Stimulated activated CD4-positive, alpha-beta T cell treated with anti-CD3 and anti-CD28 coated beads, Interleukin-12 subunit alpha, Interleukin-12 subunit beta, amount 100 ng/mL, for 24 hours (primary cell): ENCODE data around the gene OR2T8.

ENCODE experiments used
- DNase-seq, 2 experiments: peaks; one replicate each; pipeline ENCODE4 v3.0.0-alpha.2; 2020; ENCODE audit warnings: low read depth in 2 of 2

The OR2T8 gene, protein sequence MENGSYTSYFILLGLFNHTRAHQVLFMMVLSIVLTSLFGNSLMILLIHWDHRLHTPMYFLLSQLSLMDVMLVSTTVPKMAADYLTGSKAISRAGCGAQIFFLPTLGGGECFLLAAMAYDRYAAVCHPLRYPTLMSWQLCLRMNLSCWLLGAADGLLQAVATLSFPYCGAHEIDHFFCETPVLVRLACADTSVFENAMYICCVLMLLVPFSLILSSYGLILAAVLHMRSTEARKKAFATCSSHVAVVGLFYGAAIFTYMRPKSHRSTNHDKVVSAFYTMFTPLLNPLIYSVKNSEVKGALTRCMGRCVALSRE

DNA sequence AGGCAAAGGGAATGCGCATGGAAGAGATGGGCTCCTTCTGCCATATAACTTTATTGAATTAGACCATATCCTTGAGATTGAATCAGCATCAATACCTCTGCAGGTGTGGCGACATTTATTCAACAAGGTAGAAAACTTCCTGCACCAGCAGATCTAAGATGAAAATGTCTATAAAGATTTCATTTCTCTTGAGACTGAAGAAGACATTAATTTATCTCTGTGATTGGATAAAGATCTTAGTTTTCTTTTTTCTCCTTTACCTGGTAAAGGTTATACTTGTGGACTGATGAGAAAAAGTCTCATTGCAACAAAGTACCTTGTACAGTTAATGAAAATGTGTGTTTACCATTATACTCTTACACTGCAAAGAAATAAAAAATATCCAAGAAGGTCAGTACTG, at the start of gene OR2T8:
OR2T8 (plus strand) TSS at position 301 of the 400 bp plus-strand sequence. CDS start 766 bp downstream, outside the sequence.
- no peak for DNase-seq

DNA sequence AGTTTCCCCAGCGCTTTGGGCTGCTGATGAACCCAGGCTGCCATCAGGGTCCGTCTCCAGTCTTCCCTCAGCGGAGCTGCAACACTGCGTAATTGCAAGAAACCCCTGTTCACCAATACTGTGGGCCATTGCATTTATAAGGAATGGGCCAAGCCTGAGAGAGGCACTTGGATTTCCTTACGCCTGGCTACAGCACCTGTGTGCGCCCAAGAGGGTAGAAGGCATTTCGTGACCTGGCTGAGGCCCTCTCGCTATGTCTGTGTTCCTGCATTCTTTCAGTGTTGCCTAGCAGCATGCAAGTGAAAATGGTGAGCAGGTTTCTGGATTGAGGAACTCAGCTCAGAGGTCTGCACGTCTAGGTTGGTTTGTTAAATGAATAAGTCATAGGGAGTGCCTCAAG, 36.7 kb upstream of the OR2T8 start:
- no peak for DNase-seq

DNA sequence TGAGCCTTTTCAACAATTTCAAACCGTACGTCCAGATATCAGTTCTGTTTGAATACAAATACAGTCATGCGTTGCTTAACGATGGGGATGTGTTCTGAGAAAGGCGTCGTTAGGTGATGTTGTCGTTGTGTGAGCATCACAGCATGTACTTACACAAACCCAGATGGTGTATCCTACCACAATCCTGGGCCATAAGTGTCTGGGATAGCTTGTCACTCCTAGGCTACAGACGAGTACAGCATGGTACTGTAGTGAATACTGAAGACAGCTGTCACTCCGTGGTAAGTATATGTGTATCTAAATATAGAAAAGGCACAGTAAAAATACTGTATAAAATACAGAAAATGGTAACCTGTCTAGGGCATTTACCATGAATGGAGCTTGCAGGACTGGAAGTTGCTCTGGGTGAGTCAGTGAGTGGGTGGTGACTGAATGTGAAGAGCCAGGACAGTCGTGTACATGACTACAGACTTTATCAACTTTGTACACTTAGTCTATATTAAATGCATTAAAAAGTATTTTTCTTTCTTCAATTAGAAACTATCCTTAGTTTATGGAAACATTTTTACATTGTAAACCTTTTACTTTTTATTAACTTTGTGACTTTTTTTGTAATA, 35.1 kb upstream of the OR2T8 start:
- DNase-seq, result no peak

DNA sequence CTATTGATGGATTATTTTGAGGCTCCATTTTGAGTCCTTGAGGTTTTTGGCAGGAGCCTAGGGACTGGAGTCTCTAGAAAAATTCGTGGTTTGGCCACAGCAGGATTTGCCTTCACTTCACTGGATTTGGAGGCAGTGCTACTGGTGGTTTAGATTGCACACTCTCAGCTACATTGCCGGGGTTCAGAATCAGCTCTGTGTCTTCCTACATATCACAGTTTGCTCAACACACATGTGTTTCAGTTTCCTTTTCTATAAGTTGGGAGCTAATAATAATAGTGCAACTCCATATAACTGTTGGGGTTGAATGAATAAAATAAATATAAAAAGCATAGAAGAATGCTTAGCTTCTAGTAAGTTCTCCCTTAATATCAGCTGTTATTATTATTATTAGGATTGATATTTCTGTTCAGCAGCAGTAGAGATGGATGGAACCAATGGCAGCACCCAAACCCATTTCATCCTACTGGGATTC, 24.9 kb upstream of the OR2T8 start, which contains the start of gene OR2W3:
OR2W3 (plus strand) TSS at position 425 of the 475 bp plus-strand sequence; CDS start at position 425, 0 bp downstream.
- DNase-seq, result no peak

DNA sequence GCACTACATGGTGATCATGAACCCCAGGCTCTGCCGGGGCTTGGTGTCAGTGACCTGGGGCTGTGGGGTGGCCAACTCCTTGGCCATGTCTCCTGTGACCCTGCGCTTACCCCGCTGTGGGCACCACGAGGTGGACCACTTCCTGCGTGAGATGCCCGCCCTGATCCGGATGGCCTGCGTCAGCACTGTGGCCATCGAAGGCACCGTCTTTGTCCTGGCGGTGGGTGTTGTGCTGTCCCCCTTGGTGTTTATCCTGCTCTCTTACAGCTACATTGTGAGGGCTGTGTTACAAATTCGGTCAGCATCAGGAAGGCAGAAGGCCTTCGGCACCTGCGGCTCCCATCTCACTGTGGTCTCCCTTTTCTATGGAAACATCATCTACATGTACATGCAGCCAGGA, 24.1 kb upstream of the OR2T8 start:
- no peak for DNase-seq

DNA sequence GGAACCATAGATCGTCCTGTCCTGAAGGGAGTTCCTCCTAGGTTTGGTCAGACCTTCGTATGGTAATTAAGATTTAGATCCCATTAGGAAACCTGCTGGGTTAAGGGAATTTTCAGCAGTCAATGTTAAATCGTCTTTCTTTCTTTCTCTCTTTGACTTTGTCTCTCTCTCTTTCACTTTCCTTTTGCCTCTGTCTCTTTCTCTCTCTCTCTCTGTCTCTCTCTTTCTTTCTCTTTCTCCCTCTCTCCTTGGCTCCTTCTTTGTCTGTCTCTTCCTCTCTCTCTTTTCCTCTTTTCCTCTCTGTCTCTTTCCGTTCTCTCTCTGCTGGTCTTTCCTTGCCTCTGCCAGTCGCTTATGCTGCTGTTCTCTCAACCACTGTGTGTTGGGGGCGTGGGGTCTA, 15.9 kb upstream of the OR2T8 start:
- no peak for DNase-seq

DNA sequence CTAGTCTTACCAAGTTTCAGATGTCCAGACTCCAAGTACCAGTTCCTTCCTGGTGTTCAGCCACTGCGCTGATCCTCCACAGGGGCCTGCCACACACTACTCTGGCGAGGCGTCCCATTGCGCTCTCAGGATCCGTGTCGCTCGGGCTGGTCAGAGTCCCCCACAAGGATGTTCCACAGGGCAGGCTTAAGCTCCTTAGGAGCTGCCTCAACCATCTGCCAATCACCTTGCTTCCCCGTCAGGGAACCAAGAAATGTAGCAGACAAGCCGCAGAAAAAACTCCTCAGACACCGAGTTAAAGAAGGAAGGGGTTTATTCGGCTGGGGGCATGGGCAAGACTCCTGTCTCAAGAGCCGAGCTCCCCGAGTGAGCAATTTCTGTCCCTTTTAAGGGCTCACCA, 14.9 kb upstream of the OR2T8 start:
- DNase-seq, result no peak

DNA sequence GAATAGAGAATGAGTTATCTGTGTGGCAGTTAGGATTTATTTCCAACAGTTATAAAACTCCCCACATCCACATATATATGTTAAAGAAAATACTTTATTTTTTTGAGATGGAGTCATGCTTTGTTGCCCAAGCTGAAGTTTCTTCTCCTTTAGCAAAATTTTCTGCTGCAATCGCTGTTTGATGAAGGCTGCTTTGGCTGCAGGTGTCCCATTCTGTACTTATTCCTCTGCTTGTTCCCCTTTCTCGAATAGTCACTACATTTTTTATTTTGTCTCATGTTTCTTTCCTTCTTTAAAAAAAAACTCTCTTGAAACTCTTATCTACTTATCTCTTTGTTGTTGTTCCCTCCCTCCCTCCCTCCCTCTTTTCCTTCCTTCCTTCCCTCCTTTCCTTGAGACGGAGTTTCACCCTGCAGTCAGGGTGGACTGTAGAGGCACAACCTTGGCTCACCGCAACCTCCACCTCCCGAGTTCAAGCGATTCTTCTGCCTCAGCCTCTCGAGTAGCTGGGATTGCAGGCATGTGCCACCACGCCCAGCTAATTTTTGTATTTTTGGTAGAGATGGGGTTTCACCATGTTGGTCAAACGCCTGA, 14.0 kb upstream of the OR2T8 start:
- no peak for DNase-seq

DNA sequence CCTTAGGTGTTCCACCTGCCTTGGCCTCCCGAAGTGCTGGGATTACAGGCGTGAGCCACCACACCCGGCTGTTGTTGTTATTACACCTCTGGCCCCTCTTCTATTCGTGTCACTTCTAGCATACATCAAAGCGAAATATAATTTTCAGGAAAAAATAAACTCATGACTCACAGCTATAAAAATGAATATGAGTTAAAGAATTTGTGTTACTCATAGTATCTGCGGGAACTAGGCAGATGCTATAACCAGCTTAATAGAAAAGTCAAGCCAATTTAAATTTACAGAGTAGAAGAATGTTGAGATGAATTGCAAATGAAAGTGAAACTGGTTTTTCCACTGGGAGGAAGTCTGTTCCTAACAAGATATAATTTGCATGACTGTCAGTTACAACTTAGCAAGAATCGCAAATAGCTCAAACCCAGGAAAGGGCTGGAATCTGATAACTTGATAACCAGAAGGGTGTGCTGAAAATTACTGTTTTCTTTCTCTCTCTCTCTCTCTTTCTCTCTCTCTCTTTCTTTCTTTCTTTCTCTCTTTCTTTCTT, 13.5 kb upstream of the OR2T8 start:
- DNase-seq, result peak in 1 of 2 experiments; percentile 4

DNA sequence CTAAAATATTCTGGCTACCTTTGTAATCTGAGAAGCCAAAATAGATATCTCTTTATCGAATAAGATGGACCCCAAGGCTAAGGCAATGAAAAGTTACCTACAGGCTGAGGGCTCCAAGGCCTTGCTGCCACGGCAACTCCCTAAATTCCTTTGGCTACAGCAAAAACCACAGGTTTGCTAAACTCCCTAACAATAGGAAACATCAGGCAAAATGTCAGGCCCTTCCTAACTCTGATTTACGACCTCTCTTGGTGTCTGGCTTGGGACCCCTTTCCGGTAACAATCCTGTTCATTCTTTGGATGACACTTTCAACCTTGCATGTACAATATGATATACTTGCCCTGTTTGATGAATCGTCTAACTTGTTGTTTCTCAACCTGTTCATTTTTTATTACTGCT, 11.3 kb upstream of the OR2T8 start:
- DNase-seq, result no peak

DNA sequence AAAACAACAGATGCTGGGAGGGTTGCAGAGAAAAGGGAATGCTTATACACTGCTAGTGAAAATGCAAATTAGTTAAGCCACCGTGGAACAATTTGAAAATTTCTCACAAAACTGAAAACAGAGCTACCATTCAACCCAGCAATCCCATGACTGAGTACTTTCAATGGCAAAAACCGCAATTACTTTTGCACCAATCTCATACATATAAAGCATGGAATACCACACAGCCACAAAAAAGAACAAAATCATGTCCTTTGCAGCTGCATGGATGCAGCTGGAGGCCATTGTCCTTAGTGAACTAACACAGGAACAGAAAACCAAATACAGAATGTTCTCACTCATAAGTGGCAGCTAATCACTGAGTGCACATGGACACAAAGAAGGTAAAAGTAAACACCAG, 6.3 kb upstream of the OR2T8 start:
- DNase-seq, result no peak

DNA sequence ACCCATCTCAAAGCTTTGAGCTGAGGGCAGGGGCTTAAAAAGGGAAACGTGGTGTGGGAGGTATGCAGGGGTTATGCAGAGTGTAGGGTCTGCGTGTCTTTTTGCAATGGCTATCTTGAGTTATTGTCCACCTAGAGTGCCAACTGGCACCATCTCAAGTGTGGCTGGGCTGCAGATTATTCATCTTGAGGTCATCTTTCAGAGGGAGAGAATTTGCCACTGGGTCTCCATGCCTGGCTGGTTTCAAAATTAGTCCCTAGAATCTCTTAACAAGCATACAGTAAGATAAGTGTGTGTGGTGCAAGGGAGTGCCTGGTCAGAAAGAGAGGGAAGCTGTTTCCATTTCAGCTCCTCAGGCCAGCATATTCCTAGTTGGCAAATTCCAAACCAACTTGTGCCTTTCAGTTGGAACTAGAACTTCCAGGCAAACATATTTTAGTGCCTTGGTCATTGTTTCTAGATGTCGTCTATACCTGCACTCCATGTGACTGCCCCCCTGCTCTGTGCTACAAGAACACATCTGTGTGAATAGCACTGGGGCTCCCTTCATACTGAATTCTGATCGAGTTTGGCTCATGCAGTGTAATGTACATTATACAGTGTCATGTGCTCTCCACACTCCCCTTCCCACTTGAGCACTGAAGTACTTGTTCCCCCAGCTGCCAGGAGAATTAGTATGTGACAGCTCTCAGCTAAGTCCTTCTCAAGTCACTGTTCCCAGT, 5.0 kb upstream of the OR2T8 start:
- DNase-seq, result no peak

DNA sequence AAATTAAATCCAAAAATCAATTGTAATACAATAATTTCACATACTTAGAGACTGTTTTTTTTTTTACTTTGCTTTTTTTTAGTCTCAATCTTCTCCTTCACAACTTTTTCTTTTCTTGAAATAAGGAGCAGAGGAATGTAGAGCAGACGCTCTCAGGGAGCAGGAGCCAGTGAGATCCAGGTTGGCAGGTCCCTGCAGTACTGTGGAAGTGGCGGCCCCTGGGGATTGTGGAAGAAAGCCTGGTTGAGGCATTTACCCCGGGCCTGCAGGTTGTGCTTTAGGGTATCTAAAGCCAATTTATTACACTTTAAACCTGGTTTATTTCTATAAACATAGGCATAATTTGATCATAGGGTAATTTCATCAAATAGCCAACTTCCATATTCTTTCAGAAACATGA, 3.9 kb downstream of the OR2T8 start:
- no peak for DNase-seq

DNA sequence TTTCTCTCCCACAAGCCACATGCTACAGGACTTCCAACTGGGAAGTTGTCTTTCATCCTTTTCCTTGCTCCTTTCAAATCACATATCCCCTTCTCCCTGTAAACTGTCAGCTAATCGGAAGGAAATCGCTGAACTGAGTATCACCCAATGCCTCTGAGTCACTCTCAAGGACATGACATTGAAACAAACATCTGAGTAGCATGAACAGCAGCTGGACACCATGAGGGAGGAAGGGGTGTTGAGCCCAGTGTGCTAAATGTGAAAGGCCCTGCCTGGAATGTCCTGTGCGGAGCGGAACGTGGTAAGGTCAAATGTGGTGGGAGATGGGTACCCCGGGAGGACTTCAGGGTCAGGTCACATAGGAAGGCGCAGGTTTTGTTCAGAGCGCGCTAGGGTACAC, 4.8 kb downstream of the OR2T8 start, which contains the start of gene OR2AJ1:
OR2AJ1 (plus strand) TSS at position 22 of the 400 bp plus-strand sequence. CDS start 8,880 bp downstream, outside the sequence.
- DNase-seq, result no peak

DNA sequence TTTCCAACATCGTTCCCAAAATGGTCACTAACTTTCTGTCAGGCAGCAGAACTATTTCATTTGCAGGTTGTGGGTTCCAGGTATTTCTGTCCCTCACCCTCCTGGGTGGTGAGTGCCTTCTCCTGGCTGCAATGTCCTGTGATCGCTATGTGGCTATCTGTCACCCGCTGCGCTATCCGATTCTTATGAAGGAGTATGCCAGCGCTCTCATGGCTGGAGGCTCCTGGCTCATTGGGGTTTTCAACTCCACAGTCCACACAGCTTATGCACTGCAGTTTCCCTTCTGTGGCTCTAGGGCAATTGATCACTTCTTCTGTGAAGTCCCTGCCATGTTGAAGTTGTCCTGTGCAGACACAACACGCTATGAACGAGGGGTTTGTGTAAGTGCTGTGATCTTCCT, 13.9 kb downstream of the OR2T8 start:
- no peak for DNase-seq

DNA sequence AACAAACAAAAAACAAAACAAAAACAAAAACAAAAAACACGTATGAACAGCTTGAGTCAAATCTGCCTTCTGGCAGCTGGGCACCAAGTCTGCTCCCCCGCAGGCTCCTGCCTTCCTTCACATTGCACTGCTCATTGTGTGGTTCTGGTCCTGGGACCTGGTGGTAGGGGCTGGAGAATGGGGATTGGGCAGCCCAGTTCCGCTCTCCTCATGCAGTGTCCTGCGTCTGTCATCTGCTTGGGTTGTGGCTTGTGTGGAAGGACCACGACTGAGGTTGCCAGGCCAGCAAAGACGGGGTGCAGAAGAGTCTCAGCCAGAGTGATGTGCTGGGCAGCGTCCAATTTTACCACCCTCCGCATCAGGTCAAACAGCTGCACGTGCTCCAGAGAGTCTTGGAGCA, 15.7 kb downstream of the OR2T8 start:
- DNase-seq, result no peak

DNA sequence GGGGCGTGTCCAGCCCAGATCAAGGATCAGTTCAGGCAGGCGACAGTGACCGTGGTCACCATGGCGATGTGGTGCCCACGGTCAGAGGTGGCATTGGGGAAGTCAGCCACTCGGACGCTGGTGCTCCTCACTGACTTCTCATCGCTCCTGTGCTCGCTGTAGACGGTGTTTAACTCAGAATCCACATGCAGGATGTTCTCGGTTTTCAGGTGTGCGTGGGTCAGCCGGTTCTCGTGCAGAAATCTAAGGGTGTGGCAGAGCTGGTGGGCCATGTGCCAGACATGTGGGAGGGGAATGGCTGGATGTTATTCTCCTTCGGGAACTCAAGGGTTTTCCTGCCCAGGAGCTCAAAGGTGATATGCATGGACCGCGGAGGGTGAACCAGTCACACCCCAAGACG, 16.4 kb downstream of the OR2T8 start:
- DNase-seq, result no peak

DNA sequence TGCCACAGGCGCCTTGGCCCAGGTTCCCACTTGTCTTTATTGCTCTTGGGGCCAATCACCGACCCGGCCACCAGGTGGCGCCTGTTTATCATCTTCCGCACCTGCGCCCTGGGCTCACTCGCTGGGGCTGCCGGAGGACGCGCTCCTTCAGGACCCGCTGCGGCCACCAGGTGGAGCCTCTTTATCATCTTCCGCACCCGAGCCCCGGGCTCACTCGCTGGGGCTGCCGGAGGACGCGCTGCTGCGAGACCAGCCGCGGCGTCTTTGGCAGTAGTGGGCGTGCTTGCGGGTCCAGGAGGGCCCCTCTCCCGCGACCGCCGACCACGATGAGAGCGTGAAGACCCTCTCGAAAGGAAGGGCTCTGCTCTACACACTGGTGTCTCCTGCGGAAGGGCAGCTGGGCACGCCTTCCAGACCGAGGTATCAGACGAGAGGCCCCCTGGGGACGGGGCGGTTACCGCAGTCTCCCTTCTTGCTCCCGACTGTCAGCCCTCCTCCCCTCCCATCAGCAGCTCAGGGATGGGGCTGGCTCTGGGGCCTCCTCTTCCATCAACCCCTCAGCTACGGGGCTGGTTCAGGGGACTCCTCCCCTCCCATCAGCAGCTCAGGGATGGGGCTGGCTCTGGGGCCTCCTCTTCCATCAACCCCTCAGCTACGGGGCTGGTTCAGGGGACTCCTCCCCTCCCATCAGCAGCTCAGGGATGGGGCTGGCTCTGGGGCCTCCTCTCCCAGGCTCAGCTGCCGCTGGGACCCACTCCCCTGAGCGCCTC, 17.1 kb downstream of the OR2T8 start:
- DNase-seq, result peak; percentile 89 to 94

DNA sequence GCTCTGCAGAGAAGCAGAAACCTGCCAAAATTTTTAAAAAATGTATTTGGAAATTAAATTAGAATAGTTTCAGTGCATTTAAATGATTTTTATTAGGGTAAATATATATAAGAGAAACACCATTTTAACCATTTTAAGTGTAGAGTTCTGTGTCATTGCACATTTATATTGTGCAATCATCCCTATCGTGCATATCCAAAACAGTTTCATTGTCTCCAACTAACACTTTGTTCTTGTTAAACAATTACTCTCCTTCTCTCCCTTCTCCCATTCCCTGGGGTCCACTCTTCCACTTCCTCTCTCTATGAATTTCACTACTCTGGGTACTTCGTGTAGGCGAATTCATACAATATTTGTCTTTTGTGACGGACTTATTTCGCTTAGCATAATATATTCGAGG, 22.6 kb downstream of the OR2T8 start:
- DNase-seq, result no peak

DNA sequence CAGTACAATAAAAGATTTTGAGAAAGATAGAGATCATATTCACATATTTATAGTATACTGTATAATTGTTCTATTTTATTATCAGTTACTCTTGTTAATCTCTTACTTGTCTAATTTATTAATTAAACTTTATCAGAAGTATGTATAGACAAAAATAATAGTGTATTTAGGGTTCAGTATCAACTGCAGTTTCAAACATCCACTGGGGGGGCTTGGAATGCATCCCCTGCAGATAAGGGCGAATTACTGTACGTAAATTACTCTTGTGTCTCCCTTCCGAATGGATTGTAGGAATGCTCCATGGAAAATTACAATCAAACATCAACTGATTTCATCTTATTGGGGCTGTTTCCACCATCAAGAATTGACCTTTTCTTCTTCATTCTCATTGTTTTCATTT, 28.5 kb downstream of the OR2T8 start, which contains the start of gene OR2L8:
OR2L8 (plus strand) TSS at position 301 of the 400 bp plus-strand sequence; CDS start at position 301, 0 bp downstream.
- DNase-seq, result no peak

DNA sequence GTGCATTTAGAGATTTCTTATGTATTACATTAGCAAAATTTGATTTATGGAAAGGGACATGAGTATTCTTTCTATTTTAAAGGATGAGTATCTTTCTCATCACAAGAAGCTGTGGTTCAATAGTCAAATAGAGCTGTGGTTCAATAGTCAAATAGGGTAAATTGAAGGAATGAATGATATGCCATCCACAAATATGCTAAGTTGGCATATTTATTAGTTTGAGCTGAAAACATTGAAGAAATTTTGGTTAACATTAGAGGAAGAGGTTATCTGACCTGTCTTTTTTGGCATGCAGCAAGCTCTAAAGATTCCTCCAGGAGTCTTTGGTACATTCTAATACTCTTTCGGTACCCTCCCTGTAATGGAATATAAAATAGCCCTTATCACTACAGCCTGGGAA, 33.4 kb downstream of the OR2T8 start:
- DNase-seq, result no peak
